BJ (cell line): ENCODE measurements around the gene SLC12A5. TPM values are rescaled to one million over a fixed set of nuclear protein-coding genes. Genes with fewer than 3 reads are reported as not detected.

Experiments
- CTCF ChIA-PET: fragments of 350-600 bp; formaldehyde crosslinking; extraction: SDS; loops from one replicate; lab custom pipeline; 2021; ENCODE audit warnings: antibody characterized with exemption, inconsistent platforms; lab: Yijun Ruan, JAX
- POLR2A ChIA-PET: fragments of 300-600 bp; sonication (Branson Sonifier 250); formaldehyde crosslinking; extraction: SDS; loops from one replicate; lab custom pipeline; 2021; ENCODE audit warnings: antibody characterized with exemption; lab: Charles Lee
- DNase-seq: peaks from one replicate; pipeline ENCODE4 v3.0.0-alpha.2; 2011; ENCODE audit warnings: low read depth
- H3K27me3 ChIP-seq: 2 replicates; pipeline ENCODE4 v1.6.0; 2011; ENCODE audit warnings: low read length; ENCODE audit not compliant: control insufficient read depth, insufficient read depth
- H3K36me3 ChIP-seq: 2 replicates; pipeline ENCODE4 v1.5.1; 2011; ENCODE audit warnings: low read length; ENCODE audit not compliant: control insufficient read depth, insufficient read depth
- H3K4me3 ChIP-seq: 2 replicates; pipeline ENCODE4 v1.5.1; 2011; ENCODE audit warnings: low read depth, mild to moderate bottlenecking, control low read depth, low read length
- CTCF ChIP-seq: IDR thresholded peaks from 2 replicates; pipeline ENCODE4 v1.5.1; 2011; ENCODE audit warnings: low read depth, mild to moderate bottlenecking, control low read depth, inconsistent platforms, low read length, moderate library complexity; ENCODE audit not compliant: insufficient read depth
- polyA plus RNA-seq: library from polyadenylated mRNA; depleted of rRNA; stranded (reverse); fragments of >200 nt; gene quantifications from 2 replicates; pipeline ENCODE4 v1.2.3, GENCODE V29; 2011

SLC12A5 gene
- polyA plus RNA-seq, 1 experiment, result 0.61 TPM

- peaks cover 1% of the 10 kb centered on the region; the same call in 1 of the 2 replicates for H3K27me3 ChIP-seq
- peaks cover 42% of the 10 kb centered on the region for H3K36me3 ChIP-seq
- no peak overlapping the region for H3K4me3 ChIP-seq
- POLR2A ChIA-PET, result no interaction called here
- no peak for DNase-seq
- TF ChIP-seq CTCF, result no peak
- CTCF ChIA-PET, result no interaction called here
Measured at GRCh38 chr20:46062621-46063020, 33.6 kb downstream of the SLC12A5 start.

GRCh38 chr20:46063151-46063550 is 34.1 kb downstream of the SLC12A5 start:
- no peak for TF ChIP-seq CTCF
- peaks cover 42% of the 10 kb centered on the region for H3K36me3 ChIP-seq
- ChIA-PET POLR2A (no interaction called here), CTCF (no interaction called here)
- no peak overlapping the region for H3K4me3 ChIP-seq
- DNase-seq, result no peak
- H3K27me3 ChIP-seq, result peaks cover under 1% of the 10 kb centered on the region; the same call in 1 of the 2 replicates

GRCh38 chr20:46063652-46064054 is 34.6 kb downstream of the SLC12A5 start:
- H3K4me3 ChIP-seq, result no peak overlapping the region
- ChIA-PET CTCF (no interaction called here), POLR2A (no interaction called here)
- DNase-seq, result no peak
- no peaks in the 10 kb centered on the region for H3K27me3 ChIP-seq
- H3K36me3 ChIP-seq, result peaks cover 42% of the 10 kb centered on the region
- no peak for TF ChIP-seq CTCF

GRCh38 chr20:46065006-46065405 is 36.0 kb downstream of the SLC12A5 start:
- TF ChIP-seq CTCF, result no peak
- CTCF ChIA-PET, result no interaction called here
- Histone ChIP-seq H3K4me3 (no peak overlapping the region), H3K36me3 (peaks cover 42% of the 10 kb centered on the region), H3K27me3 (no peaks in the 10 kb centered on the region)
- POLR2A ChIA-PET, result no interaction called here
- DNase-seq, result no peak

GRCh38 chr20:46065691-46066090 is 36.7 kb downstream of the SLC12A5 start:
- Histone ChIP-seq H3K27me3 (no peaks in the 10 kb centered on the region), H3K4me3 (no peak overlapping the region), H3K36me3 (peaks cover 42% of the 10 kb centered on the region)
- no peak for DNase-seq
- CTCF ChIA-PET, result interaction anchor here (1.9 to 3.2 kb wide), 2 partner anchors 7 to 51 kb away, joined by 6 to 10 read pairs; no protein-coding TSS in a partner anchor
- POLR2A ChIA-PET, result no interaction called here
- TF ChIP-seq CTCF, result no peak
